ENCODE data around the gene PLCB3. TPM values are rescaled to one million over a fixed set of nuclear protein-coding genes. Genes with fewer than 3 reads are reported as not detected.
A peak's percentile ranks its signal among the peaks of the same experiment; 100 is the strongest.

Gene PLCB3
- total RNA-seq, 1 experiment from 2014 or later, result 45.3 TPM

DNA sequence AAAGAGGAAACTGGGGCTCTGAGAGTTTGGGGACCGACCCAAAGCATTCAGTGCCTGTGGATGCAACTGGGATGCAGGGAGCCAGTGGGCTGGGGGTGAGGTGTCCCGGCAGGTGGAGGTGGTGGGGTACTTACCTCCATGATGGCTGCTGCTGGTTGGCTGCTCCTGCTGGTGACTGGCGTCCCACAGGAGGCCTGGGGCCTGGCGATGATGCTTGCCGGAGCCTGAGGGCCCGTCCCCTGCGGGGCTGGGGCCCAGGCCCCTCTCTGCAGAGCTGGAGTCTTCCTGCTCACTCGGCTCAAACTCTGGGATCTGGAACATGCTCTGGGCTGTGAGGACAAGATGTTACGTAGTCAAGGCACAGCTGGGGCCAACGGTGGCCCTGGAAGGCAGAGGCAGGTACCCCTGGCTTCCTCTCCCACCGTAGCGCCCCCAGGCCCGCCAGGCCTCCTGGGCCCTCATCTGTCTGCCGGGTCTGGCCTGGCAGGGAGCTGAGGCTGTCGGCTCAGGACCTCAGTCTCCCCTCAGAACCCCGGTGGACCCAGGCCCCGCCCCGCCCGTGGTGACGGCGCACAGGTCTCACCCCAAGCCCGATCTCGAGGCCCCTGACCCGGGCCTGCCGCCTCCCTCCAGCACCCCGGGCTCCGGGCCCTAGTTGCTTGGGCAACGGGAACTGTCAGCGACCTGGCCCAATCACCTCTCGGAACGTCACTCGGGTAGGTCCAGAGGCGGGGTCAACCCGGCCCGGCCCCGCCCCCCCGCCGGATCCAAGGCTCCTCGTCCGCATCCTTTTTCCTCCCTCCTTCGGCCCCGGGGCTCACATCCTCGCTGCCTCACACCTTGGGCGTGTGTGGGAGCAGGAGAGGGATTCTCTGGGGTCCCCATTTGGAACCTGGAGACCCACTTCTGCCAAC lies 33.0 kb downstream of the PLCB3 start, which contains the start of gene BAD:
Gene BAD (minus strand): TSS at position 618 of the 914 bp plus-strand sequence. CDS start 297 bp downstream, at position 321.
- ChIA-PET CTCF (interaction anchor here (1.1 to 1.6 kb wide), 2 partner anchors 13 to 16 kb away, joined by 3 to 7 read pairs; no protein-coding TSS in a partner anchor), POLR2A (ENCODE audit: low non-redundant PET) (no interaction called here)
- no peaks in the 10 kb centered on the region for H3K9me3 ChIP-seq (ENCODE audit: low read depth, low read length, poor library complexity, severe bottlenecking)
- DNase-seq (ENCODE audit: low spot score), result peak; percentile 97
- intact Hi-C loops (cut with micrococcal nuclease; ENCODE audit: unreplicated experiment), result loop anchor here (2.0 kb wide), 1 partner anchor 14 kb away; no protein-coding TSS in a partner anchor
- no peak for TF ChIP-seq EZH2 (IDR thresholded peaks at IDR 0.05; ENCODE audit: borderline replicate concordance, low read depth, low read length, poor library complexity, severe bottlenecking)
- TF ChIP-seq, protein P1, sequence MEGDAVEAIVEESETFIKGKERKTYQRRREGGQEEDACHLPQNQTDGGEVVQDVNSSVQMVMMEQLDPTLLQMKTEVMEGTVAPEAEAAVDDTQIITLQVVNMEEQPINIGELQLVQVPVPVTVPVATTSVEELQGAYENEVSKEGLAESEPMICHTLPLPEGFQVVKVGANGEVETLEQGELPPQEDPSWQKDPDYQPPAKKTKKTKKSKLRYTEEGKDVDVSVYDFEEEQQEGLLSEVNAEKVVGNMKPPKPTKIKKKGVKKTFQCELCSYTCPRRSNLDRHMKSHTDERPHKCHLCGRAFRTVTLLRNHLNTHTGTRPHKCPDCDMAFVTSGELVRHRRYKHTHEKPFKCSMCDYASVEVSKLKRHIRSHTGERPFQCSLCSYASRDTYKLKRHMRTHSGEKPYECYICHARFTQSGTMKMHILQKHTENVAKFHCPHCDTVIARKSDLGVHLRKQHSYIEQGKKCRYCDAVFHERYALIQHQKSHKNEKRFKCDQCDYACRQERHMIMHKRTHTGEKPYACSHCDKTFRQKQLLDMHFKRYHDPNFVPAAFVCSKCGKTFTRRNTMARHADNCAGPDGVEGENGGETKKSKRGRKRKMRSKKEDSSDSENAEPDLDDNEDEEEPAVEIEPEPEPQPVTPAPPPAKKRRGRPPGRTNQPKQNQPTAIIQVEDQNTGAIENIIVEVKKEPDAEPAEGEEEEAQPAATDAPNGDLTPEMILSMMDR (conservative IDR thresholded peaks at IDR 0.05; ENCODE audit: low read depth, low read length), result no peak
- TSS peak; percentile 56 for BruUV-seq (replicated peaks)
- H3K36me3 ChIP-seq (ENCODE audit: insufficient read depth, low read length, poor library complexity, severe bottlenecking), result peaks cover 6% of the 10 kb centered on the region
- H3K4me1 ChIP-seq (ENCODE audit: insufficient read depth, low read length, poor library complexity, severe bottlenecking), result peaks cover 13% of the 10 kb centered on the region
- peak within 1 kb of the TSS; percentile 87 for H3K4me3 ChIP-seq (ENCODE audit: low read depth, low read length, poor library complexity, severe bottlenecking)
- no peaks in the 10 kb centered on the region for H3K27me3 ChIP-seq (replicated peaks; ENCODE audit: insufficient read depth, low read depth, low read length, poor library complexity)
- peak within 1 kb of the TSS; percentile 73 for H3K27ac ChIP-seq (ENCODE audit: low read depth, low read length, poor library complexity, severe bottlenecking)

DNA sequence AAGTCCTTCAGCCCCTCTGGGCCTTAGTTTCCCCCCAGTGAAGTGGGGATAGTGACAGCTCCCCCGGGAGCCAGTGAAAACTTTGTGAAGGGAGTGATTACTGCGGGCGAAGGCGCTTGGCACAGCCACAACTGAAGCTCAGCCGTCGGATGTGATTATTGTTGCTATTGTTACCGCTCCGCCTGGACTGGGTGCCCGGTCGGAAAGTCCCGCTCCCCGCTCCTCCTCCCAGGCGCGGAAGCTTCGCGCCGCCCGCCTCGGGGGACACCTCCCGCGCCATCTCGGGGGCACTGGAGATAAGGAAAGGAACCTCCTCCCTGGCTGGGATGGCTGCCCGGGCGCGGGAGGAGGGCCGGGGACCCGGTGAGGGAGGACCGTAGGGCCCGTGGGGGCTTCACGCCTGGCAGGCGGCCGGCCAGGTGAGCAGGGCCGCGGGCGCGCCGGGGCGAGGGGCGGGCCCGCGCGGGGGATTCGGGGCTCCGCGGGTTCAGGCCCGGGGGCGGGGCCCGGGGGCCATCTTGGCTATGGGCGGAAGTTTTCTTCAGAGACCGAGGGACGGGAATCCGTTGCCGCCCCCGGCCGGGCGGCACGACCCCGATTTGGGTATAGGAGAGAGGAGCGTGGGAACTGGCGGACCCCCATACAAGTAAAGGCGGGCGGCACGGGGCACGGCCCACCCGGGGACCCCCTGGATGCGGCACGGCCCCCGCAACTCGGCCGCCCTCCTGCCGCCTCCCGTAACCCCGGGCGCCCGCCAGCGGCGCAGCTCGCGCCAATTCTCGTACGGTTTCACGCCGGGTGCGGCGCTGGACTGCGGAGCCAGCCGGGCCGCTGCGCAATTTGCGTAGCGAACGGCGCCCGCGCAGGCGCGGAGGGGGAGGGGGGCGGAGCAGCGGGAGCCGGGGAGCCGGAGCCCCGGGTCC lies 33.9 kb downstream of the PLCB3 start, which contains the start of gene GPR137:
Gene GPR137 (plus strand): TSS at position 887 of the 923 bp plus-strand sequence. CDS start 677 bp downstream, outside the sequence.
- Histone ChIP-seq H3K27ac (ENCODE audit: low read depth, low read length, poor library complexity, severe bottlenecking) (peak within 1 kb of the TSS; percentile 73), H3K4me1 (ENCODE audit: insufficient read depth, low read length, poor library complexity, severe bottlenecking) (peaks cover 13% of the 10 kb centered on the region), H3K4me3 (ENCODE audit: low read depth, low read length, poor library complexity, severe bottlenecking) (peak within 1 kb of the TSS; percentile 87), H3K27me3 (replicated peaks; ENCODE audit: insufficient read depth, low read depth, low read length, poor library complexity) (peaks cover 2% of the 10 kb centered on the region), H3K36me3 (ENCODE audit: insufficient read depth, low read length, poor library complexity, severe bottlenecking) (peaks cover 6% of the 10 kb centered on the region), H3K9me3 (ENCODE audit: low read depth, low read length, poor library complexity, severe bottlenecking) (no peaks in the 10 kb centered on the region)
- POLR2A ChIA-PET (ENCODE audit: low non-redundant PET), result no interaction called here
- TSS peak; percentile 50 for BruUV-seq (replicated peaks)
- TF ChIP-seq EZH2 (IDR thresholded peaks at IDR 0.05; ENCODE audit: borderline replicate concordance, low read depth, low read length, poor library complexity, severe bottlenecking), result no peak
- TF ChIP-seq, protein P1 (conservative IDR thresholded peaks at IDR 0.05; ENCODE audit: low read depth, low read length), result no peak
- CTCF ChIA-PET, result interaction anchor here (0.7 to 1.6 kb wide), 3 partner anchors 14 to 65 kb away, joined by 3 to 8 read pairs (median 7); no protein-coding TSS in a partner anchor
- intact Hi-C loops (cut with micrococcal nuclease; ENCODE audit: unreplicated experiment), result loop anchor here (2.0 kb wide), 1 partner anchor 14 kb away; no protein-coding TSS in a partner anchor
- peak; percentile 92 for DNase-seq (ENCODE audit: low spot score)
